Measurements from ENCODE around the gene PLXDC1. TPM values are rescaled to one million over a fixed set of nuclear protein-coding genes. Genes with fewer than 3 reads are reported as not detected.

PLXDC1 gene
- total and polyA plus RNA-seq, 12 donors: 7.3 to 21.3 (median 11.2) TPM

- Histone ChIP-seq H3K36me3 (peaks cover 0 to 5% (median 0%) of the 10 kb centered on the region in 9 donors), H3K27me3 (no peaks in the 10 kb centered on the region), H3K4me3 (no peak overlapping the region), H3K9me3 (no peaks in the 10 kb centered on the region), H3K27ac (no peak overlapping the region), H3K4me1 (peaks cover 0 to 59% (median 21%) of the 10 kb centered on the region in 9 donors)
- DNase-seq (no peak), ATAC-seq (no peak)
- 95 to 96% methylated on average over 5 of the region's 5 CpGs for WGBS, 2 donors
- no peak for TF ChIP-seq CTCF (IDR thresholded peaks at IDR 0.05)
- intact Hi-C loops (cut with DNase I): loop anchor here in 2 of 10 donors (5.0 to 10.0 kb wide), 2 partner anchors 39 to 46 kb away; no protein-coding TSS in a partner anchor
These were observed 10.1 kb downstream of the PLXDC1 start for GRCh38 chr17:39141294-39141693.

GRCh38 chr17:39139561-39139960 lies 11.9 kb downstream of the PLXDC1 start:
- Histone ChIP-seq H3K4me1 (peaks cover 0 to 58% (median 14%) of the 10 kb centered on the region in 9 donors), H3K27ac (peak overlapping the region in 4 of 10 donors; percentile 10 to 71 (median 59)), H3K4me3 (no peak overlapping the region), H3K9me3 (no peaks in the 10 kb centered on the region), H3K27me3 (no peaks in the 10 kb centered on the region), H3K36me3 (peaks cover 0 to 5% (median 0%) of the 10 kb centered on the region in 9 donors)
- TF ChIP-seq CTCF (IDR thresholded peaks at IDR 0.05): no peak
- intact Hi-C loops (cut with DNase I): loop anchor here in 3 of 10 donors (5.0 to 10.0 kb wide), 2 partner anchors 55 to 62 kb away; no protein-coding TSS in a partner anchor
- WGBS, 2 donors: 91 to 94% methylated on average over 9 of the region's 9 CpGs
- no peak for ATAC-seq
- no peak for DNase-seq

GRCh38 chr17:39139161-39139511 lies 12.3 kb downstream of the PLXDC1 start:
- peak overlapping the region in 4 of 10 donors; percentile 10 to 71 (median 59) for H3K27ac ChIP-seq

More at GRCh38 chr17:39139161-39139511, 12.3 kb downstream of the PLXDC1 start:
- H3K9me3 ChIP-seq: no peaks in the 10 kb centered on the region
- H3K4me1 ChIP-seq: peaks cover 0 to 55% (median 12%) of the 10 kb centered on the region in 9 donors
- ATAC-seq: no peak
- H3K27me3 ChIP-seq: no peaks in the 10 kb centered on the region
- WGBS, 2 donors: 72 to 76% methylated on average over 2 of the region's 2 CpGs
- no peak overlapping the region for H3K4me3 ChIP-seq
- intact Hi-C loops (cut with DNase I): loop anchor here in 3 of 10 donors (5.0 to 10.0 kb wide), 2 partner anchors 54 to 62 kb away; no protein-coding TSS in a partner anchor
- no peak for TF ChIP-seq CTCF (IDR thresholded peaks at IDR 0.05)
- peaks cover 0 to 5% (median 0%) of the 10 kb centered on the region in 9 donors for H3K36me3 ChIP-seq
- DNase-seq: no peak
